ENCODE data around the gene KCNMA1. TPM values are rescaled to one million over a fixed set of nuclear protein-coding genes. Genes with fewer than 3 reads are reported as not detected.

Gene KCNMA1
- total RNA-seq, 4 donors from 2014 or later, result 66.8 to 96.5 (median 78.9) TPM

DNA sequence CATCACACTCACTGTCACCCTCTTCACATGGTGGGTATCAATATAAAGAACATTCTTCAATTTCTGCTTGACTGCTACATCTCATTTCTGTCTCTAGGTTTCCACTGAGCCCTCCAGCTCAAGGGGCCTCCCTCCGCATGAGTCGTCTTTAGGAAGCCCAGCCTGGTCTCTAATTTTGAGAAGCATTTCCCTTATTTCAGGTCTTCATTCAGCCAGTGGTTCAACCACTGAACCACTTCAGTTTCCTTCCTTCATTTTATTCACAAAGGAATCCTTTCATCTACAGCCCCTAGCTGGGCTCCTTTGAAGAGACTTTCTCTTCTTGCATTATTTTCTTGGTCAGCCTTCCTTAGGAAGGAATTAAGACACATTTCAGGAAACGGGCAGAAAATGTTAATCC lies 257.4 kb downstream of the KCNMA1 start:
- in situ Hi-C loops (cut with MboI; ENCODE audit: low sequenced_read_pairs in 4 of 4), result loop anchor here in 3 of 4 donors (10.0 to 25.0 kb wide), 2 partner anchors 218 to 265 kb away; no protein-coding TSS in a partner anchor
- no peak overlapping the region for H3K4me3 ChIP-seq
- H3K4me1 ChIP-seq, result peaks cover 5 to 11% of the 10 kb centered on the region in 2 donors
- intact Hi-C loops (cut with DNase I; ENCODE audit: low total_unique reads), result no loop called here
- no peaks in the 10 kb centered on the region for H3K9me3 ChIP-seq
- no peaks in the 10 kb centered on the region for H3K36me3 ChIP-seq
- DNase-seq, result no peak
- H3K27ac ChIP-seq, result no peak overlapping the region
- H3K27me3 ChIP-seq, result no peaks in the 10 kb centered on the region
- ATAC-seq, result no peak
- TF ChIP-seq CTCF (IDR thresholded peaks at IDR 0.05 in 4 of 5, conservative IDR thresholded peaks at IDR 0.05 in 1 of 5) (no peak), POLR2A (IDR thresholded peaks at IDR 0.05) (no peak)

DNA sequence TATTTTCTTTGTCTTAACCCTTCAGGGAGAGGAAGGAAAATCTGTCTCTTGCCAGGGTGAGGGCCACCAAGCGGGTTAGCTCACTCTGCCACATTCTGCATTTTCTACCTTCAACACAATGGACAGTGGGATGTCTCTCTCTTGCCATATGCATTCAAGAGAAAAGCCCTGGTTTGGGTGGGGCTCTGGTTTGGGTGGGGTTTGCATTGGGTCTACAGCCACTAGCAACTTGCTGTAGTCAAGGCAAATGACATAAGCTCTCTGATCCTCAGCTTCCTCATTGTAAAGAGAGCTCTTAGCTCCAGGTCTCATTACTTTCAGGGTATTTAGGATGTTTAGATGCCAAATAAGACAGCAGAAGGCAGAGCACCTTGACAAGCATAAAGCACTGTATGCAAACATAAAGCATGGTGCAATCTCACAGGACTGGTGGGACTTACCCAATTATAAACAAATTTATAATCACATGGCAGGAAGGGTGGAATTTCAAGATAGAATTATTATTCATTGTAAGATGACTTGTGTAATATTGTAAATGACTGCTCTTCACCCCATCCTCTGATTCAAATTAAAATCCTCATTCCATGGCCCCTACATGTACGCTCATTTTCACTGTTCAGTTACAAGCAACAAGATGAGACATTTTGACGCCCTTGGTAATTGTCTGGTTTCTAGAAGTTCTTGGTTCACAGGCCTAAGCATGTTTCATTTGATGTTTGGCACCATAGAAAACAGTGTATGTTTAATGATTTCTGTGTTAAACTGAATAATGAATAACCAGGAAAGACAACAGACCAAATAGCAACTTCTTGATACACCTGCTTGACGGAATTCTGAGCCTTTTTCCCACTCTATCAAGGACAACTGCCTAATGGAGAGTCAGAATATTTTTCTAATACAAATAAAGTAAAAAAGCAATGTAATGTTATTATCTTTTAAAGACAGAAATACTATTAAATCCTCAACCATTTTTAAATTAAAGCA lies 258.9 kb downstream of the KCNMA1 start:
- no peaks in the 10 kb centered on the region for H3K36me3 ChIP-seq
- no peak for ATAC-seq
- no peak for TF ChIP-seq POLR2A (IDR thresholded peaks at IDR 0.05)
- no peak for TF ChIP-seq CTCF (IDR thresholded peaks at IDR 0.05 in 4 of 5, conservative IDR thresholded peaks at IDR 0.05 in 1 of 5)
- no peak overlapping the region for H3K4me3 ChIP-seq
- H3K27me3 ChIP-seq, result no peaks in the 10 kb centered on the region
- in situ Hi-C loops (cut with MboI; ENCODE audit: low sequenced_read_pairs in 4 of 4) (loop anchor here in 2 of 4 donors (25.0 kb wide), 1 partner anchor 216 kb away; no protein-coding TSS in a partner anchor), intact Hi-C loops (cut with DNase I; ENCODE audit: low total_unique reads) (loop anchor here (10.0 kb wide), 1 partner anchor 214 kb away; no protein-coding TSS in a partner anchor)
- H3K4me1 ChIP-seq, result peaks cover 10 to 22% of the 10 kb centered on the region in 2 donors
- no peak for DNase-seq
- no peaks in the 10 kb centered on the region for H3K9me3 ChIP-seq
- no peak overlapping the region for H3K27ac ChIP-seq

DNA sequence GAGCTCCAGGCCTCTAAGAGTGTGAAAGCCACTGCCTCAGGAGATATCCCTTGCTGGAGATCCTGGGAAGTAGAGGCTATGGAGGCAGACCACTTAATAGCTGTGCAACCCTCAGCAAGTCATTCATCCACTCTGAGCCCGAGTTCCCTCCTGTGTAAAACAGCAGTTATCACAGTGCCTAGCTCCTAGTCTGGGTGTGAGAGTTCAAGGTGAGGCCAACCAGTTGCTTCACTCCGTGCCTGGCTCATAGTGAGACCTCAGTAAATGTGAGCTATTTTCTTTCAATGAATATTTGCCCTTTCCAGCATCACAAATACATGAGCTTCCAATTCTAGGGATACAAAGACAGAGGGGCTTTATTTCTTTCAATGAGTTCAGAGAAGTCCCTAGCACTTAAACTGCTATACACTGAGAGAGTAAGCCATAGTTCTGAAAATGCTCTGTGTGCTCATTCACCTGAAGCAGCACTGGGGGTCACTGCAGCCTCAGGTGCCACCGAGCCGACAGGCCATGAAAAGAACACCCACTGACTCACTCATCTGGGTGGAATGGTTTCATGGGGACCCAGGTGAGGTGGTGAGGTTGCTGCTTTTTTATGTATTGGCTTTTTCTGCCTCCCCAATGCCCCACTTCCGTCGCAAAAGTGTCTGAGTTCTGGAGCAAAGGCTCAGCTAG lies 259.8 kb downstream of the KCNMA1 start:
- no peaks in the 10 kb centered on the region for H3K36me3 ChIP-seq
- H3K9me3 ChIP-seq, result no peaks in the 10 kb centered on the region
- H3K4me1 ChIP-seq, result peaks cover 10 to 22% of the 10 kb centered on the region in 2 donors
- DNase-seq, result no peak
- no peaks in the 10 kb centered on the region for H3K27me3 ChIP-seq
- H3K27ac ChIP-seq, result no peak overlapping the region
- no peak for ATAC-seq
- H3K4me3 ChIP-seq, result no peak overlapping the region
- TF ChIP-seq CTCF (IDR thresholded peaks at IDR 0.05 in 4 of 5, conservative IDR thresholded peaks at IDR 0.05 in 1 of 5), result no peak
- TF ChIP-seq POLR2A (IDR thresholded peaks at IDR 0.05), result no peak
- intact Hi-C loops (cut with DNase I; ENCODE audit: low total_unique reads) (loop anchor here (10.0 kb wide), 1 partner anchor 213 kb away; no protein-coding TSS in a partner anchor), in situ Hi-C loops (cut with MboI; ENCODE audit: low sequenced_read_pairs in 4 of 4) (loop anchor here in 2 of 4 donors (25.0 kb wide), 1 partner anchor 216 kb away; no protein-coding TSS in a partner anchor)

- in situ Hi-C loops (cut with MboI; ENCODE audit: low sequenced_read_pairs in 4 of 4) (loop anchor here in 2 of 4 donors (25.0 kb wide), 1 partner anchor 215 kb away; no protein-coding TSS in a partner anchor), intact Hi-C loops (cut with DNase I; ENCODE audit: low total_unique reads) (loop anchor here (10.0 kb wide), 1 partner anchor 212 kb away; no protein-coding TSS in a partner anchor)
- Histone ChIP-seq H3K4me3 (no peak overlapping the region), H3K36me3 (no peaks in the 10 kb centered on the region), H3K9me3 (no peaks in the 10 kb centered on the region), H3K4me1 (peaks cover 10 to 27% of the 10 kb centered on the region in 2 donors), H3K27ac (no peak overlapping the region), H3K27me3 (no peaks in the 10 kb centered on the region)
- ATAC-seq, result peak in 1 of 2 donors; percentile 50
- DNase-seq, result peak in 1 of 2 donors; percentile 26
- TF ChIP-seq CTCF (IDR thresholded peaks at IDR 0.05 in 4 of 5, conservative IDR thresholded peaks at IDR 0.05 in 1 of 5) (no peak), POLR2A (IDR thresholded peaks at IDR 0.05) (no peak)
These were observed 260.6 kb downstream of the KCNMA1 start for GRCh38 chr10:77377034-77377433.
